UCSD-AML1 (cell line): ENCODE data around the gene TSEN54.
"Not testable (repeated sequence)": the region's sequence is repeated elsewhere in the genome, so short reads cannot be mapped to it uniquely, and the experiment has no call there.

Experiments used
- DNase-seq: peaks from one replicate; lab custom pipeline; 2025; ENCODE audit not compliant: unreplicated experiment; lab: John Stamatoyannopoulos, UW

Gene TSEN54

GRCh38 chr17:75516255-75516618 is at the start of gene TSEN54:
Gene TSEN54 (plus strand): TSS chr17:75516528. CDS start chr17:75516561, 33 bp downstream.
- peak; percentile 94 for DNase-seq

GRCh38 chr17:75468291-75468754 is 48.0 kb upstream of the TSEN54 start:
- no peak for DNase-seq

- DNase-seq: no peak
These were observed 47.5 kb upstream of the TSEN54 start for GRCh38 chr17:75468779-75469373.

GRCh38 chr17:75471207-75471606 is 45.1 kb upstream of the TSEN54 start:
- no peak for DNase-seq

GRCh38 chr17:75472119-75472518 is 44.2 kb upstream of the TSEN54 start:
- no peak for DNase-seq

- no peak for DNase-seq
These were observed 43.1 kb upstream of the TSEN54 start for GRCh38 chr17:75473246-75473645.

GRCh38 chr17:75474736-75475135 is 41.6 kb upstream of the TSEN54 start:
- no peak for DNase-seq

GRCh38 chr17:75475144-75475835 is 41.0 kb upstream of the TSEN54 start:
- no peak for DNase-seq

GRCh38 chr17:75475851-75476250 is 40.5 kb upstream of the TSEN54 start:
- peak; percentile 31 for DNase-seq

GRCh38 chr17:75476271-75476671 is 40.1 kb upstream of the TSEN54 start:
- DNase-seq: no peak

- no peak for DNase-seq
These were observed 39.4 kb upstream of the TSEN54 start for GRCh38 chr17:75476752-75477489.

GRCh38 chr17:75477490-75477862 is 38.9 kb upstream of the TSEN54 start:
- not testable (repeated sequence) for DNase-seq

- no peak for DNase-seq
These were observed 37.8 kb upstream of the TSEN54 start for GRCh38 chr17:75478508-75478907.

- no peak for DNase-seq
These were observed 36.0 kb upstream of the TSEN54 start for GRCh38 chr17:75480281-75480680.

- DNase-seq: no peak
These were observed 34.9 kb upstream of the TSEN54 start for GRCh38 chr17:75481194-75482068.

- no peak for DNase-seq
These were observed 34.0 kb upstream of the TSEN54 start for GRCh38 chr17:75482098-75482942.

GRCh38 chr17:75485688-75486087 is 30.6 kb upstream of the TSEN54 start:
- DNase-seq: no peak

GRCh38 chr17:75486151-75486550 is 30.2 kb upstream of the TSEN54 start:
- no peak for DNase-seq

- DNase-seq: no peak
These were observed 29.4 kb upstream of the TSEN54 start for GRCh38 chr17:75486951-75487350.

- peak; percentile 81 for DNase-seq
These were observed 28.8 kb upstream of the TSEN54 start for GRCh38 chr17:75487351-75488070.
